Stimulated activated naive CD4-positive, alpha-beta T cell (primary cell): Measurements from ENCODE around the gene SYPL2.

Experiments used
- DNase-seq, 6 experiments: peaks; one replicate each; lab custom pipeline; 2025; lab: John Stamatoyannopoulos, UW

The SYPL2 gene

DNA sequence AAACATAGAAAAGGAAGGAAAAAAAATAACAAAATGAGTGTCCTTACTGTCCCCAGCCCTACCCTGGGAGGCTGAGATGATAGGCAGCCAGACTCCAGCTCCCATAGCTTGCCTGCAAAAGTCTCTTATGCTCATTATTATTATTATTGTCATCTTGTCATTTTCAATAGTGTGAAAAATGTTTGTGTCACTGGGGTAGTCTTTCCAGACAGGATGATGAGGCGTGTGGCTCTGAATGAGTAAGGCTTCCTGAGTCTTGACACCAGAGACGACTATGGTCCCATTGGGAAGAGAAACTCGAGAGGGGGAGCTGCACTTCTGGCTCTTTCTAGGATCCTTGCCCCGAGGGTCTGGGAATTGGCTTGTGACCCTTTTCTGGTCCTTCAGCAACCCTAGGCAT, 26.4 kb downstream of the SYPL2 start:
- no peak for DNase-seq

DNA sequence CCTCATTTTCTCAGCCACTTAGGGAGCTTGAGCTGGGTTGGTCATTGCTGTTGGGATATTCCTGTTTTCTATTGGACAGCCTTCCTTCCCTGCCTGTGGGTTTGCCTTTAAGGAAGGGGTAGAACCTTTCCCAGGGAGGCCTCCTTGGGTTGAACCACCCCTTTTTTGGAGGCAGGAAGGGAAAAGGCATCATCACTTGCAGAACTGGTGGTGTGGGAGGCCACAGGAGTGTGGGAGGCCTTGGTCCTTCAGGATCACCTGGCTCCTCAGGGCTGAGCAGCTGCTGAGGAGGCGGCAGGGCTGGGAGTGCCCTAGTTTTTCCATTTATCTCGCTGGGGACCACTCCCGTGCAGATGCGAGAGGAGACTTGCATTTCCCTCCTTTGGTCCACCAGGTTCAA, 26.9 kb downstream of the SYPL2 start:
- no peak for DNase-seq

DNA sequence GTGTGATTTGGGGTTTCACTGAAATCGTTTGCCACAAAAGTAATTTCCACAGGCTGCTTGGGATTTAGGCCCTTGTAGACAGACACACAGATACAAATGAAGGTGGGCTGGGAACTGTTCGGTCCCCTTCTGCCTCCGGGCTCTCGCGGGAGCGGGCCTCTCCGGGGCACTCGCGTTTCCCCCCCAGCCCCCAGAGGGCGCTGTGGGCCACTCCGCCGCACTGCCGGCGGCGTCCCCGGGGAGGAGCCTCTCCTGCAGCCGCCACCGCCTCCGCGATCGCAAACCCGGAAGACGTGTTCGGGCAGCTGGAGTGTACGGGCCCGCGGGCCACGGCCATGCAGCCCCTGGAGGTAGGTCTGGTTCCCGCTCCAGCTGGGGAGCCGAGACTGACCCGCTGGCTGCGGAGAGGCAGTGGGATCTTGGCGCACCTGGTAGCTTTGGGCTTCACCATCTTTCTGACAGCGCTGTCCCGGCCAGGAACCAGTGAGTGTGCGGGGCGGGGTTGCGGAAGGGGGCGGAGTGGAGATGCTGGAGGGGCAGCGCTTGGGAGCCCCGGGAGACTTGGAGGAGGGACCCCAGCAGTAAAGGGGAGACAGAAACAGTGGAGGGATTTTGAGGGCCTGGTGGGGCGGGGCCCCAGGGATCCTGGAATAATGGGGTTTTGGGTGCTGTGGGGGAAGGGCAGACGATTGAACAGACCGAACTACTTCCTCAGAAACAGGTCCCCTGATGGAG, 27.6 kb downstream of the SYPL2 start, which contains the start of gene CYB561D1:
Gene CYB561D1, plus strand, starts transcription at position 290 of the 735 bp plus-strand sequence. Its CDS starts 46 bp downstream, at position 336.
- DNase-seq, result peak; percentile 81 to 97 (median 89)

- DNase-seq, result no peak
Observed at GRCh38 chr1:109495738-109496137, 29.4 kb downstream of the SYPL2 start.

DNA sequence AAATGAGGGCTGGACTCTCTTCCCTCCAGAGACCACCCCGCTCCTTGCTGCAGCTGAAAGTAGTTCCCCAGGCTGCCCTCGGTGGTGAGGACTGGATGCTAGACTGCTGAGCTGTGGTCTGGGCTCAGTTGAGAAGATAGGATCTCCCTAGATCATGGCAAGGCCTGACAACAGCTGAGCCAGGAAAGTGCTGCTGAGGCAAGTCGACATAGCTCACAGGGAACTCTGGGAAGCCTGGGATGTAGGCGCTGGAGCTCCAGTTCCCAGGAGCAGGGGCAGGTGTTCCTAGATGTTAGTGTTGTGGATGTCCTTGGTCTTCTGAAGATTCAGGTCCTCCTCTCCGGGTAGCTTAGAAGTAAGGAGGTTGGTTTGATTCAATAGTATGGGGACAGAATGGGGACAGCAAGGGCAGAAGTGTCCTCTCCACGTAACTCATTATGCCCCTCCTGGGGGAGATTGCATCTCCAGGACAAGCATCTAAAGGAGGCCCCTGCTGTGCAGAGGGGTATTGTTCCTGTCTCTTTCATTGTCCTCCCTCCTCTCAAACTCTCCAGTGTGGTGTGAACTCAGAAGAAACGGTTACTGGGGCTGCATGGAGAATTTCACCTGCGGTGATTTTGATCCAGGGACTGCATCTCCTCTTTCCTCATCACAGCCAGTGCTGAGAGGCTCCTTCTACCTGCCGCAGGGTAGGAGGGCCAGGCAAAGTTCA, 31.3 kb downstream of the SYPL2 start:
- peak in 1 of 6 experiments; percentile 11 for DNase-seq

DNA sequence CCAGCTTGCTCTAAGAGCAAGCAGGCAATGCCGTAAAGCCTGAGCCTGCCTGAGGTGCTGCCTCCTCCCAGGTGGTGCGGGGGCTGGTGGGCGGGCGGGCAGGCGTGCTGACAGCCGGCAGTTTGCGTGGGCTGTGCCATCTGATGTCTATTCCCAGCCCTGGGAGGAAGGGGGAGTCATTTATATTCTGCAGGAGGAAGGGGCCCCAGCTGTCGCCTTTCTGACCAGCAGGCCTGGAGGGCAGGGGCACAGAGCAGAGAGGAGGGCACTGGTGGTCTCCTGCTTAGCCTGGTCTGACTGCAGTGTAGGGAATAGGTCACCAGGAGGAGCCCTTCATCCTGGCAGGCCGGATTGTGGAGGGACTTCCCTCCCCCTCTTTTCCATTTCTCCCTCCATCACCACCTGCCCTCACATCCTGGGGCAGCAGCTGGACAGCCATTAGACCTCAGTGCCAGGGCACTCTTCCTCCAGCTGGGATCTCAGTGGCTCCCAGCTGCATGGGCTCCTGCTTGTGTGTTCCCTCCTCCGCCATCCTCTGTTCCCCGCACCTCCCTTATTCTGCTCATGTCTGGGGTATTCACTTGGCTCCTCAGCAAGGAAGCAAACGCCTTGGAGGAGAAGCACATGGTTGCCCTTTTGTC, 31.9 kb downstream of the SYPL2 start:
- DNase-seq, result peak; percentile 3 to 35 (median 16)

GRCh38 chr1:109499081-109499480, 32.7 kb downstream of the SYPL2 start:
- DNase-seq, result no peak

GRCh38 chr1:109499661-109500536, 33.6 kb downstream of the SYPL2 start:
- peak; percentile 35 to 64 (median 48) for DNase-seq

- DNase-seq, result no peak
Observed at GRCh38 chr1:109500941-109501381, 34.6 kb downstream of the SYPL2 start.

DNA sequence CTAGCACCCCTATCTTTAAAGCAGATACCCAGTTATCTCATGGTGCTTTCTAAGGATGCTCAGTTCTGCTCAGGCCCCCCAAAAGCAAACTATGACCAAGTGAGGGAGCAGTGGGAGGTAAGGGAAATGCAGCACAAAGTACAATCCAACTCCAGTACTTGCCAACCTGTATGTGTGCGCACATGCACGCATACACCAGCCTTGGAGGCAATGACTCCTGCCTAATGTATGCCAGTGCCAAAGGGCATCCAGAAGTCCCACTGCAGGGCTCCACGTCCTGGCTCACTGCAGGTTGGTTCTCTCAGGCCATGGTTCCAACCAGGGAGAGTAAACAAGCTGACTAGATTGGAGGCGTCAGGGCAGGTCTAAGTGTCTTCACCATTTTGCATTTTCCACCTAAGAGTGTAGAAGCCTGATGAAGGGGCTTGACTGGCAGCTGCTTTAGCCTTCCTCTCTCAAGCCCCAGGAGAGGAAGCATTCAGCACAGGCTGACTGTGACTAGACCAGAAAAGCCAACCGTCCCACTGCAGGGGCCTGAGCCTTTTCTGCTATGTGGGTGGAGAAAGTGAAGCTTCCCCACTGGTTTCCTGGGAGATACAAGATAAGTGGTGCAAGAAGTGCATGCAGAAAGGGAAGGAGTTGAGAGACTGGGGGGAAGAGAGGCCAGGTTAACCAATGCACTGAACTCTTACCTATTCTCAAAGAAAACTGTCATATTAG, 35.5 kb downstream of the SYPL2 start:
- DNase-seq, result peak in 1 of 6 experiments; percentile 57

DNA sequence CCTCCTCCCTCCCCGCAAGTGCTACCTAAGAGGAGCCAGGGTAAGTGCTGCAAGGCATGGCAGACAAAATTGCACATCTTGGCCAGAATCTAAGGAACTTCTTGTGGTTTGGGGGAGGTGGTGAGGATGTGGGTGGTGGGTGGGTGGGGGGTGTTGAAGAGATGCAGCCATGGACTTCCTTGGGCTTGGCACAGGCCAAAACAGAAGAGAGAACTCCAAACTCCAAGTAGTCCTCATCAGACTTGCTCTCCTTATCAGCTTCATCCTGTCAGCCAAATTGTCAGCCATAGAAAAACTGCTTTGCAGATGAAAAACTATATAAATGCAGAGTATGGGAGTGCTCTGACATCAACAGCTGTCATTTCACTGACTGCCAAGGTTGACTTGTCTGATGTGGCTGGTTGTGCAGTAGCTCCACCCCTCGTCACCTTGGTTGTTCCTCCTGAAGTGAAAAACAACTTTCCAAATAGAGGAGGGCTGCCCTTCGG, 36.1 kb downstream of the SYPL2 start:
- DNase-seq, result peak; percentile 58 to 86 (median 78)

DNA sequence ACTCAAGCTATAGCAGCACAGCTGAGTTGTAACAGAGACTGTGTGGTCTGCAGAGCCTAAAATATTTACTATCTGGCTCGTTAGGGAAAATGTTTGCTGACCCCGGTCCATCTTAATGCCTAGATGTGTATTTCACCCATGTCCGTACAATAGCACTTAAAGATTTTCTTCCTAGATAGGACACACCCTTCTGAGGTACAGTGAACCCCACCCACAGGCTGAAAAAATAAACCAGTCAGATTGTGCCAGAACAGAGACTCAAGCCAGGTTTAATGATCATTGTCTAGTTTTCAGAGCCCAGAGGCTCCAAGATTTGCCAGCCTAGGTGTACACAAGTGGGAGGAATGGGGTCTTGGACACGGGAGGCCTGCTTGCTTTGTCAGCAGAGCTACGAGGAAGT, 37.6 kb downstream of the SYPL2 start:
- peak in 2 of 6 experiments; percentile 20 to 21 for DNase-seq

DNA sequence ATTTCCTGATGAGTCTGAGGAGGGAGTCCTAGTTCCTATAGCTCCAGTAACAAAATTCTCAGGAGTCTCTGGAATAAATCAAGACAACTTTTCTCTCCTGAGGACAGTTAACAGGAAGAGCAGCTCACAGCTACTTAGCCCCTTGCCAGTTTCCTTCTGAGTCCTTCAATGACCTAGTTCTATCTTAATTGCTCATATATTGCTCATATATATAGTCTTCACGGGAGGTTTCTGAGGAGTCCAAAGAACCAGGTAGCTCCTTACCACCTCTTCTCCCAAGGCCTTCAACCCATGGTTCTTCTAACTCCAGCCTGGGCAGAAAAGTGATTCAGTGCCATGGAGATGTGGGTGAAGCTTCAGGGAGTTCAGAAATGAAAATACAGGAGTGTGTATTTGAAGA, 38.6 kb downstream of the SYPL2 start:
- DNase-seq, result peak in 1 of 6 experiments; percentile 8

- DNase-seq, result peak in 1 of 6 experiments; percentile 5
Observed at GRCh38 chr1:109508001-109508872, 41.9 kb downstream of the SYPL2 start.

DNA sequence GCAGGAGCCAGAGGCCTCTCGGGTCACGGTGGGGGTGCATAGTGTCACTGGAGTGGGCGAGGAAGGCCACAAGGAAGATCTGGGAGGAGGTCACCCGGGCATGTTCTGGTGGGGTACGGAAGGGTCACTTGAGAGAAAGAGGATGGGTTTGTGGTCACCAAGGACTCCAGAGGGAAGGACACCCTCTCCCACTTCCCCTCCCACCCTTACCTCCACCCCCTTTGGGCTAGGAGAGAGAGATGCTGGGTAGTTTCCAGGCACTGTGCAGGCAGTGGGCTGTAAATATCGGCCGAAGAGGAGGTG, 42.5 kb downstream of the SYPL2 start:
- DNase-seq, result no peak

- peak; percentile 32 to 83 (median 63) for DNase-seq
Observed at GRCh38 chr1:109509176-109510134, 43.1 kb downstream of the SYPL2 start, which contains the start of gene AMIGO1. Gene AMIGO1, minus strand, starts transcription at chr1:109509727. Its CDS starts 815 bp downstream, at chr1:109508912.

- no peak for DNase-seq
Observed at GRCh38 chr1:109513110-109513710, 46.9 kb downstream of the SYPL2 start.

GRCh38 chr1:109514846-109515245, 48.5 kb downstream of the SYPL2 start:
- no peak for DNase-seq
